Measurements from ENCODE around the gene E2F2. TPM values are rescaled to one million over a fixed set of nuclear protein-coding genes. Genes with fewer than 3 reads are reported as not detected.

The E2F2 gene
- polyA plus RNA-seq, 1 of the 3 experiments (the other 2 are of a cell fraction) = 0.43 TPM

- ChIA-PET POLR2A (interaction anchor here (0.6 to 3.5 kb wide), 7 partner anchors 10 to 1729 kb away, joined by 3 to 18 read pairs (median 6); partner anchors contain the start of gene HNRNPR), CTCF (interaction anchor here (0.8 to 29.7 kb wide), 9 partner anchors 9 to 183 kb away, joined by 3 to 503 read pairs (median 4); no protein-coding TSS in a partner anchor)
- Histone ChIP-seq H3K36me3 (replicated peaks in 1 of 2; ENCODE audit: control insufficient read depth in 1 of 2, insufficient read depth in 2 of 2, low read length in 1 of 2) (no peaks in the 10 kb centered on the region), H3K27ac (ENCODE audit: low read depth in 2 of 2, low read length in 1 of 2) (no peak overlapping the region; a peak in 1 of 4 replicates), H3F3A (replicated peaks; ENCODE audit: insufficient read depth) (peaks cover 18% of the 10 kb centered on the region), H3K27me3 (ENCODE audit: insufficient read depth) (no peaks in the 10 kb centered on the region), H3K4me3 (ENCODE audit: low read depth in 2 of 2, low read length in 1 of 2) (peak overlapping the region; percentile 67 to 74; a peak in 3 of 4 replicates), H3K4me2 (no peak overlapping the region), H3K9ac (peak overlapping the region; percentile 65; the same call in 1 of the 2 replicates), H3K4me1 (ENCODE audit: control insufficient read depth in 1 of 2, insufficient read depth in 2 of 2, low read depth in 1 of 2, low read length in 1 of 2) (peaks cover 11 to 38% of the 10 kb centered on the region in 2 experiments; a peak in 3 of 4 replicates), H4K20me1 (ENCODE audit: insufficient read depth) (no peaks in the 10 kb centered on the region), H3K9me3 (no peaks in the 10 kb centered on the region), H3K9me2 (no peaks in the 10 kb centered on the region), H2AFZ (ENCODE audit: low read depth) (no peak overlapping the region), H3K79me2 (ENCODE audit: insufficient read depth) (no peaks in the 10 kb centered on the region)
- 59% methylated on average over 8 of the region's 8 CpGs for WGBS (ENCODE audit: low lambda C conversion rate)
- DNase-seq = peak; percentile 51
- no peak for TF ChIP-seq JUND (IDR thresholded peaks at IDR 0.05)
- TF ChIP-seq USF1 (IDR thresholded peaks at IDR 0.05; ENCODE audit: borderline replicate concordance, low read depth) = no peak
- no peak for TF ChIP-seq USF2 (IDR thresholded peaks at IDR 0.05; ENCODE audit: borderline replicate concordance, low read depth, low read length)
- TF ChIP-seq RCOR1 (IDR thresholded peaks at IDR 0.05; ENCODE audit: low read length) = no peak
- TF ChIP-seq GATA2 (CRISPR knock-in tag; IDR thresholded peaks at IDR 0.05) = no peak
- TF ChIP-seq, protein P1, sequence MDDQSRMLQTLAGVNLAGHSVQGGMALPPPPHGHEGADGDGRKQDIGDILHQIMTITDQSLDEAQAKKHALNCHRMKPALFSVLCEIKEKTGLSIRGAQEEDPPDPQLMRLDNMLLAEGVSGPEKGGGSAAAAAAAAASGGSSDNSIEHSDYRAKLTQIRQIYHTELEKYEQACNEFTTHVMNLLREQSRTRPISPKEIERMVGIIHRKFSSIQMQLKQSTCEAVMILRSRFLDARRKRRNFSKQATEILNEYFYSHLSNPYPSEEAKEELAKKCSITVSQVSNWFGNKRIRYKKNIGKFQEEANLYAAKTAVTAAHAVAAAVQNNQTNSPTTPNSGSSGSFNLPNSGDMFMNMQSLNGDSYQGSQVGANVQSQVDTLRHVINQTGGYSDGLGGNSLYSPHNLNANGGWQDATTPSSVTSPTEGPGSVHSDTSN (IDR thresholded peaks at IDR 0.05) = no peak
- no peak for TF ChIP-seq MXI1 (IDR thresholded peaks at IDR 0.05; ENCODE audit: low read depth, low read length)
- TF ChIP-seq MEF2A (IDR thresholded peaks at IDR 0.05; ENCODE audit: borderline replicate concordance, low read depth) = no peak
- TF ChIP-seq, protein P2, sequence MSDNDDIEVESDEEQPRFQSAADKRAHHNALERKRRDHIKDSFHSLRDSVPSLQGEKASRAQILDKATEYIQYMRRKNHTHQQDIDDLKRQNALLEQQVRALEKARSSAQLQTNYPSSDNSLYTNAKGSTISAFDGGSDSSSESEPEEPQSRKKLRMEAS (IDR thresholded peaks at IDR 0.05; ENCODE audit: low read depth) = no peak
- TF ChIP-seq YY1 (IDR thresholded peaks at IDR 0.05; ENCODE audit: low read depth) = no peak
- TF ChIP-seq GABPA (IDR thresholded peaks at IDR 0.05; ENCODE audit: low read depth) = no peak
- no peak for TF ChIP-seq NRF1 (IDR thresholded peaks at IDR 0.05; ENCODE audit: low read depth, low read length)
- TF ChIP-seq, protein P3, sequence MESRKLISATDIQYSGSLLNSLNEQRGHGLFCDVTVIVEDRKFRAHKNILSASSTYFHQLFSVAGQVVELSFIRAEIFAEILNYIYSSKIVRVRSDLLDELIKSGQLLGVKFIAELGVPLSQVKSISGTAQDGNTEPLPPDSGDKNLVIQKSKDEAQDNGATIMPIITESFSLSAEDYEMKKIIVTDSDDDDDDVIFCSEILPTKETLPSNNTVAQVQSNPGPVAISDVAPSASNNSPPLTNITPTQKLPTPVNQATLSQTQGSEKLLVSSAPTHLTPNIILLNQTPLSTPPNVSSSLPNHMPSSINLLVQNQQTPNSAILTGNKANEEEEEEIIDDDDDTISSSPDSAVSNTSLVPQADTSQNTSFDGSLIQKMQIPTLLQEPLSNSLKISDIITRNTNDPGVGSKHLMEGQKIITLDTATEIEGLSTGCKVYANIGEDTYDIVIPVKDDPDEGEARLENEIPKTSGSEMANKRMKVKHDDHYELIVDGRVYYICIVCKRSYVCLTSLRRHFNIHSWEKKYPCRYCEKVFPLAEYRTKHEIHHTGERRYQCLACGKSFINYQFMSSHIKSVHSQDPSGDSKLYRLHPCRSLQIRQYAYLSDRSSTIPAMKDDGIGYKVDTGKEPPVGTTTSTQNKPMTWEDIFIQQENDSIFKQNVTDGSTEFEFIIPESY (IDR thresholded peaks at IDR 0.05; ENCODE audit: borderline replicate concordance, low read depth) = no peak
These were observed 1.6 kb downstream of the E2F2 start for GRCh38 chr1:23529146-23530086.

All from SK-N-SH (cell line).